Spleen (tissue), 13 donors: Measurements from ENCODE around the gene DEUP1. TPM values are rescaled to one million over a fixed set of nuclear protein-coding genes. Genes with fewer than 3 reads are reported as not detected.

Source experiments
- DNase-seq: peaks from one replicate; pipeline ENCODE4 v3.0.0-alpha.2; 2020
- H3K27ac ChIP-seq, 8 donors: fragments of 200-600 bp; sonication (generic) in 7 of 8; 1 replicate in 4 of 8; 2 replicates in 4 of 8; pipeline versions ENCODE4 v1.5.0 to v1.8.0; 2016 to 2021; ENCODE audit warnings: inconsistent platforms in 4 of 8, mild to moderate bottlenecking in 4 of 8, moderate library complexity in 1 of 8
- H3K27me3 ChIP-seq, 7 donors: fragments of 200-600 bp; sonication (generic) in 6 of 7; replicated peaks in 1 of 7; 1 replicate in 4 of 7; 2 replicates in 3 of 7; pipeline versions ENCODE4 v1.5.0 to v1.8.0; 2016 to 2021; ENCODE audit warnings: inconsistent platforms in 3 of 7, mild to moderate bottlenecking in 1 of 7
- H3K36me3 ChIP-seq, 6 donors: fragments of 200-600 bp; sonication (generic) in 5 of 6; 1 replicate in 4 of 6; 2 replicates in 2 of 6; pipeline versions ENCODE4 v1.5.0 to v1.8.0; 2016 to 2021; ENCODE audit warnings: inconsistent platforms in 2 of 6
- H3K4me1 ChIP-seq, 6 donors: fragments of 200-600 bp; sonication (generic) in 5 of 6; 1 replicate in 3 of 6; 2 replicates in 3 of 6; pipeline versions ENCODE4 v1.5.0 to v1.8.0; 2016 to 2021; ENCODE audit warnings: inconsistent platforms in 3 of 6
- H3K4me3 ChIP-seq, 8 donors: fragments of 200-600 bp; sonication (generic) in 7 of 8; 1 replicate in 4 of 8; 2 replicates in 4 of 8; pipeline versions ENCODE4 v1.5.0 to v1.8.0; 2016 to 2021; ENCODE audit warnings: inconsistent platforms in 4 of 8, mild to moderate bottlenecking in 4 of 8, moderate library complexity in 2 of 8
- H3K9me3 ChIP-seq, 8 donors: fragments of 200-600 bp; sonication (generic) in 7 of 8; 1 replicate in 4 of 8; 2 replicates in 4 of 8; pipeline versions ENCODE4 v1.5.0 to v1.8.0; 2016 to 2021; ENCODE audit warnings: inconsistent platforms in 4 of 8
- CTCF ChIP-seq, 11 experiments: fragments of 200-600 bp in 7 of 11; fragments of 450-650 bp in 4 of 11; sonication (generic) in 4 of 11; IDR thresholded peaks in 8 of 11; conservative IDR thresholded peaks in 3 of 11; 1 replicate in 7 of 11; 2 replicates in 4 of 11; pipeline versions ENCODE4 v1.4.0 to v1.8.0; 2016 to 2021; ENCODE audit warnings: antibody characterized with exemption in 11 of 11, inconsistent platforms in 4 of 11, mild to moderate bottlenecking in 1 of 11
- POLR2A ChIP-seq, 3 donors: fragments of 450-650 bp; IDR thresholded peaks; one replicate each; pipeline ENCODE4 v1.5.1; 2017; ENCODE audit warnings: antibody characterized with exemption in 3 of 3, mild to moderate bottlenecking in 1 of 3
- POLR2AphosphoS5 ChIP-seq, 3 donors: sonication (generic); formaldehyde crosslinking; IDR thresholded peaks; one replicate each; pipeline ENCODE4 v1.5.1; 2017; ENCODE audit warnings: antibody characterized with exemption in 3 of 3
- WGBS, 5 donors: extraction: QIAGEN DNeasy Blood & Tissue Kit in 3 of 5; methylation state at CpG; one replicate each; pipeline versions ENCODE4 v1.1.5 to v1.1.7; 2013 to 2018; 5-methylcytosine and 5-hydroxymethylcytosine counted together
- intact Hi-C: fragments of 100-400 bp; cut with DNase I; formaldehyde crosslinking; loops from one replicate; pipeline ENCODE4 v1.15.0; 2023; ENCODE audit warnings: low total_unique reads
- long read RNA-seq, 2 donors: transcript quantifications; one replicate each; lab custom pipeline, GENCODE V29; 2026
- polyA plus RNA-seq, 3 donors: library from polyadenylated mRNA; stranded (reverse); fragments of 200-250 nt; gene quantifications; one replicate each; pipeline ENCODE4 v1.2.1, GENCODE V29; 2013
- total RNA-seq, 7 donors: library from RNA; depleted of rRNA in 3 of 7; stranded (reverse); fragments of >200 nt in 3 of 7; fragmentation: NEBNext Ultra II Directional in 4 of 7; extraction: Animal tissue kit (Norgen Biotek cat#: 25700) in 4 of 7; gene quantifications; one replicate each; pipeline versions ENCODE4 v1.1.0 to v1.2.1, GENCODE V29; 2016 to 2021
- donor health status: healthy with polysubstance abuse.
- donor health status: DM: no; HTN: no; CAD: no; lungs with moderate emphysema.
- donor health status: DM: no; HTN: no; CAD: no.
- donor health status: Bipolar disorder and iron deficiency.
- donor health status: healthy.
- donor health status: DM: no; HTN: no; CAD: no.
- donor health status: DM: yes; HTN: yes; CAD: no.

Gene DEUP1
- not detected for total RNA-seq
- under 1 TPM in 1 of 3 donors, not detected in 2; 0.03 TPM for polyA plus RNA-seq
- long read RNA-seq, donor 1, partial matches to known transcripts = 0 of 14 reads
- long read RNA-seq, donor 1, other reads (novel, unspliced or antisense) = 14 of 14 reads
- long read RNA-seq, donor 2 = 0 reads

- 4 to 9% (median 5%) methylated on average over 8 to 73 of the region's 73 CpGs for WGBS, 5 donors
- no peaks in the 10 kb centered on the region for H3K36me3 ChIP-seq
- H3K9me3 ChIP-seq = no peaks in the 10 kb centered on the region
- peak; percentile 72 for DNase-seq
- TF ChIP-seq POLR2A (IDR thresholded peaks at IDR 0.05) = no peak
- no peak for TF ChIP-seq POLR2AphosphoS5 (IDR thresholded peaks at IDR 0.05)
- TF ChIP-seq CTCF (IDR thresholded peaks at IDR 0.05 in 8 of 11, conservative IDR thresholded peaks at IDR 0.05 in 3 of 11) = no peak
- H3K4me1 ChIP-seq = peaks cover 0 to 4% (median 0%) of the 10 kb centered on the region in 6 donors
- intact Hi-C loops = no loop called here
- H3K27me3 ChIP-seq = peaks cover 0 to 44% (median 10%) of the 10 kb centered on the region in 7 donors
- H3K27ac ChIP-seq = no peak within 1 kb of the TSS
- peak within 1 kb of the TSS in 6 of 8 donors; percentile 10 to 64 (median 32) for H3K4me3 ChIP-seq
Observed at GRCh38 chr11:93330446-93330984, at the start of gene DEUP1. Gene DEUP1, plus strand, starts transcription at chr11:93330742. Its CDS starts 1,518 bp downstream, at chr11:93332260.

GRCh38 chr11:93285430-93285829, 45.1 kb upstream of the DEUP1 start:
- Histone ChIP-seq H3K4me1 (no peaks in the 10 kb centered on the region), H3K9me3 (no peaks in the 10 kb centered on the region), H3K36me3 (no peaks in the 10 kb centered on the region), H3K27ac (no peak overlapping the region), H3K27me3 (no peaks in the 10 kb centered on the region), H3K4me3 (no peak overlapping the region)
- intact Hi-C loops = no loop called here
- 27 to 73% (median 56%) methylated on average over 2 of the region's 2 CpGs for WGBS, 5 donors
- TF ChIP-seq CTCF (IDR thresholded peaks at IDR 0.05 in 8 of 11, conservative IDR thresholded peaks at IDR 0.05 in 3 of 11) = no peak
- no peak for TF ChIP-seq POLR2A (IDR thresholded peaks at IDR 0.05)
- no peak for TF ChIP-seq POLR2AphosphoS5 (IDR thresholded peaks at IDR 0.05)
- no peak for DNase-seq

GRCh38 chr11:93287434-93287833, 43.1 kb upstream of the DEUP1 start:
- Histone ChIP-seq H3K9me3 (no peaks in the 10 kb centered on the region), H3K27ac (no peak overlapping the region), H3K4me1 (no peaks in the 10 kb centered on the region), H3K4me3 (no peak overlapping the region), H3K27me3 (no peaks in the 10 kb centered on the region), H3K36me3 (no peaks in the 10 kb centered on the region)
- 84 to 98% (median 89%) methylated on average over 2 of the region's 2 CpGs for WGBS, 5 donors
- no peak for DNase-seq
- TF ChIP-seq CTCF (IDR thresholded peaks at IDR 0.05 in 8 of 11, conservative IDR thresholded peaks at IDR 0.05 in 3 of 11) (no peak), POLR2AphosphoS5 (IDR thresholded peaks at IDR 0.05) (no peak), POLR2A (IDR thresholded peaks at IDR 0.05) (no peak)
- intact Hi-C loops = no loop called here

GRCh38 chr11:93288079-93288478, 42.5 kb upstream of the DEUP1 start:
- Histone ChIP-seq H3K4me1 (no peaks in the 10 kb centered on the region), H3K27ac (no peak overlapping the region), H3K4me3 (no peak overlapping the region), H3K36me3 (no peaks in the 10 kb centered on the region), H3K27me3 (no peaks in the 10 kb centered on the region), H3K9me3 (no peaks in the 10 kb centered on the region)
- no peak for DNase-seq
- 87 to 94% (median 91%) methylated on average over 3 of the region's 3 CpGs; no CpG with 5 or more reads in 1 of the 5 donors for WGBS, 5 donors
- no peak for TF ChIP-seq POLR2A (IDR thresholded peaks at IDR 0.05)
- intact Hi-C loops = no loop called here
